Inferior parietal cortex (tissue), 1 donor: Measurements from ENCODE around the gene OR13C8.
"Not testable (repeated sequence)": the region's sequence is repeated elsewhere in the genome, so short reads cannot be mapped to it uniquely, and the experiment has no call there.

ENCODE experiments used
- DNase-seq: peaks from one replicate; pipeline ENCODE4 v3.0.0-alpha.2; 2016; ENCODE audit errors: extremely low spot score

Gene OR13C8

GRCh38 chr9:104568868-104569267 is at the start of gene OR13C8:
Gene OR13C8 (plus strand): TSS chr9:104569168. CDS start chr9:104569168, 0 bp downstream.
- no peak for DNase-seq

- DNase-seq, result not testable (repeated sequence)
Measured at GRCh38 chr9:104520241-104520640, 48.7 kb upstream of the OR13C8 start.

DNA sequence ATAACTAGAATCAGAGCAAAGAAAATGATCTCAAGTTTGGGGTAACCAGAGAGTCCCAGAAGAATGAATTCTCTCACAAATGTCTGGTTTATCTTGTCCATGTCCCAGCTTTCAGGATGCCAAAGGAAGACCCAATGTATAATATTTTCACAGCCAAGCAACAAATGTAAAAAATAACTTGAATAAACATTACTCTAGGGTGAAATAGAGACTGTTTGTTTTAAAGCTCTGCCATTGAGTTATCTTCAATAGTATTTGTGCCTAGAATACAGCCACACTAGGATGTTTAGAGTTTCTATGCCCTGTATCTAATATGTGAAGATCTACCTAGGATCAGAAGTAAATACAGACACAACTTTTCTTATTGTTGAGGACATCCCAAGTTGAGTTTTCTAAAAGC is 41.9 kb upstream of the OR13C8 start, which contains the start of gene OR13C4:
Gene OR13C4, minus strand, starts transcription at position 101 of the 400 bp plus-strand sequence. Its CDS starts 0 bp downstream, at position 101.
- DNase-seq, result no peak

DNA sequence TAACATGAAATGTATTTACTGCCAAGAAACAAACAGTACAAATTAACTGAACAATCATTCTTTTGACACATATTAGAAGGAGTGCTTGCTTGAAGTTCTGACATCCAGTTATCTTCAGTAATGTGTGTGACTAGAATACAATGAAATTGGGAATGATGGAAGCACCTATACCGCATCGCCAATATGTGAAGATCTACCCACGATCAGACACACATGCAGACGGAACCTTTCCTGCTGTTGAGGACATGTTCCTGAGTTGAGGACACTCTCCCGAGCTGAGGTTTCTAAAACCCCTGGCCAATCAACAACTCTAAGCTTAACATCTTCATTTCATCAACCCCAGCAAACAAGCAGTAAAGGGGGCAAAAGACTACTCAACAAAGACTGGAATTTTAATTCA is 32.2 kb upstream of the OR13C8 start, which contains the start of gene OR13C3:
Gene OR13C3, minus strand, starts transcription at position 101 of the 400 bp plus-strand sequence. CDS start 133 bp downstream, outside the sequence.
- no peak for DNase-seq

DNA sequence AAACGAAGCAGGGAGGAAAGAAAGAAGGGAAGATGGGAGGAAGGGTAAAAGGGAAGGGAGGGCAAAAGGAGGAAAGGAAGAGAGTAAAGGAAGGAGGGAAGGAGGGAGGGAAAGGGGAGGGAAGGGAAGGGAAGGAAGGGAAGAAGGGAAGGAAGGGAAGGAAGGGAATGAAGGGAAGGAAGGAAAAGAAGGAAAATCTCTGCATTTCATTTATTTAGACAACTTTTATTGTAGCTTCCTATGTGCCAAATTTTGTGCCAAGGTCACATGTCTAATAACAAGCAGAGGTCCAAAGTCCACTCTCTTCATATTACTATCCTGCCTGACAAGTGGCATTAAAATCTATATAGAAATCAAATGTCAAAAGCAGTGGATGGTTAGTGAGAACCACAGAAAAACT is 29.7 kb upstream of the OR13C8 start:
- DNase-seq, result no peak

- DNase-seq, result no peak
Measured at GRCh38 chr9:104544644-104545043, 24.3 kb upstream of the OR13C8 start.

- DNase-seq, result no peak
Measured at GRCh38 chr9:104553261-104553660, 15.7 kb upstream of the OR13C8 start.

DNA sequence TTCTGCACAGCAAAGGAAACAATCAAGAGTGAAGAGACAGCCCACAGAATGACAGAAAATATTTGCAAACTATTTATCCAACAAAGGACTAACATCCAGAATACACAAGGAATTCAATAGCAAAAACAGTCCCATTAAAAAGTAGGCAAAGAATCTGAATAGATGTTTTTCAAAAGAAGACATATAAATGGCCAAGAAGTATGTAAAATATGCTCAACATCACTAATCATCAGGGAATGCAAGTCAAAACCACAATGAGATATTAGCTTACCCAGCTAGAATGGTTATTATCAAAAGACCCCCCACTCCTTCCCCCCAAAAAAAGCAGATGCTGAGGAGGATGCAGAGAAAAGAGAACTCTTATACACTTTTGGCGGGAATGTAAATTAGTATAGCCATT is 13.4 kb upstream of the OR13C8 start:
- DNase-seq, result no peak

DNA sequence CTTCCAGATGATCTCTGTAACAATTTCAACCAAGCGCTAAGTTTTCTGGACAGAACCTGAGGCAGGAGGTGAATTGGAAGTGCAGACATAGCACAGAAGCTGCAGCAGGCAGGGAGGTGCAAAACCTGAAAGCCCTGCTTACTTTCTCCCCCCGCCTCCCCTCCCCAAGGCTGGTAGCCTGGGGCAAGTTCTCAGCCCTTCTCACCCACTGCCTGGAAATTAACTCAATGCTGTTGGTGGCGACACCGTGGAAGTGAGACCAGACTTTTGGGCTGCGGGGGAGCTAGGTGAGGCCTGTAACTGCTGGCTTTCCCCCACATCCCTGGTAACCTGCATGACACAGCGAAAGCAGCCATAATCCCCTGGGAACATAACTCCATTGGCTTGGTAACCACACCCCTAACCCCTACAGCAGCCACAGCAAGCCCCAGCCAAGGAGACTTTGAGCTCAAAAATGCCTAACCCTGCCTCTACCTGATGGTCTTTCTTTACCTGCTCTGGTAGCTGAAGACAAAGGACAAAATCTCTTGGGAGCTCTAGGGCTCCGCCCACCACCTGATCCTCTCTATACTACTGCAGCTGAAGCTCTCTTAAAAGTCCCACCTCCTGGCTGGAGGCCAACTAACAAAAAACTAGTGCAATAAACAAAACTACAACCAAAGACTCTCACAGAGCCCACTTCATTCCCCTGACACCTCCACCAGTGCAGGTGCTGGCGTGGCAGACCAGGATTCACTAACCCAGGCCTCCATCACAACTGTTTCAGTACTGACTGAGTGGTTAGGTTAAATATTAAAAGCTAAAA is 11.9 kb upstream of the OR13C8 start:
- DNase-seq, result no peak

- DNase-seq, result no peak
Measured at GRCh38 chr9:104564358-104564757, 4.6 kb upstream of the OR13C8 start.

- DNase-seq, result no peak
Measured at GRCh38 chr9:104572612-104573011, 3.6 kb downstream of the OR13C8 start.

DNA sequence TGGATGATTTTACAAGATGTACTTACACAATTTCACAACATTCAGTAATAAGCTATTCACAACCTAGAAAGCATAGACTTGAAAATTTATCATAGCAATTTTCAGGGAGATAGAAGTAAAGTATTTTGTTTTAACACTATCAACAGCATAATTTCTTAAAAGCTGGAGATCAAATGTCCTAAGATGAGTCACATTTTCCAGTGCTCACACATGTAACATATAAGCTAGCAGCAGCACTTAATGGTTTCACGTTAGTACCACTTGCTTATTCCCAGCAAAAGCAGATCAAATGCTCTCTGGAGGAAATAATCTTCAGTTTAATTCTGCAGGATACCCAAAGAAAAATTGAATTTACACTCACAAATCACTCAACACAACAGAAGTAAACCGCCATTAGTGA is 6.5 kb downstream of the OR13C8 start:
- no peak for DNase-seq

DNA sequence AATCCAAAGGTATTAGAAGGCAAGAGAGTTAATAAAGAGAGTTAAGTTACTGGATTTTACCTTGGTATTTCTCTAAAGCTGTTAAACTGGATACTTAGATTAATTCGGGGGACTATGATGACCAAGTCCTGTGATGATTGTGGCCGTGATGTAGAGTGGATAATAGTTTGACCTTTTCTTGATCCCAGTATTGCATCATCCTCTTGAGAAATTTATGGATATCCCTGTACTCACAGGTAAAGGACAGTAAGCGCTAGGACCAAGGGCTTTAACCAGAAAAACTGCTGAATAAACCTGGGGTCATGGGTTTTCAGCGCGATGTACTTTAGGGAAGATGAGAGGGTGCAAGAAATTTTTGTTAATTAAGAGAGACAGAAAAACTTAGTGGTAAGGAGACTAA is 8.3 kb downstream of the OR13C8 start:
- DNase-seq, result no peak

GRCh38 chr9:104580562-104580961 is 11.6 kb downstream of the OR13C8 start:
- DNase-seq, result no peak

- no peak for DNase-seq
Measured at GRCh38 chr9:104586496-104587180, 17.7 kb downstream of the OR13C8 start.

GRCh38 chr9:104589626-104590025 is 20.7 kb downstream of the OR13C8 start:
- DNase-seq, result no peak

- not testable (repeated sequence) for DNase-seq
Measured at GRCh38 chr9:104598749-104599148, 29.8 kb downstream of the OR13C8 start.

DNA sequence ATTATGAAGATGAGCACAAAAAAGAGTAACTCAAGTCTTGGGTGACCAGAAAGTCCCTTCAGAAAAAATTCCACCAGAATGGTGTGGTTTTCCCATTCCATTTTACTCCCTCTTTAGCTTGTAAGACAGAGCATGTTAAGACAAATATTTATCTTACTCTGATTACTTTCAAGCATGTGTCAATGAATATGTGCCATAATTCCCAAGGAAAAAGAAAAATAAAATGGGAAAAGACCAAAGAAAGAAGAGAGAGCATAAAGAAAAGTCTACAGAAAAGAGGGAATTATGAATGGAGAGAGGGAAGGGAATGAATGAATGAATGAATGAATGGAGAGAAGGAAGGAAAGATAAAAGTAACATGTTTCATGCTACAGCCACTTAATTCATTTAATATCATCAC is 30.3 kb downstream of the OR13C8 start, which contains the start of gene OR13C5:
Gene OR13C5, minus strand, starts transcription at position 101 of the 400 bp plus-strand sequence. Its CDS starts 0 bp downstream, at position 101.
- DNase-seq, result not testable (repeated sequence)

DNA sequence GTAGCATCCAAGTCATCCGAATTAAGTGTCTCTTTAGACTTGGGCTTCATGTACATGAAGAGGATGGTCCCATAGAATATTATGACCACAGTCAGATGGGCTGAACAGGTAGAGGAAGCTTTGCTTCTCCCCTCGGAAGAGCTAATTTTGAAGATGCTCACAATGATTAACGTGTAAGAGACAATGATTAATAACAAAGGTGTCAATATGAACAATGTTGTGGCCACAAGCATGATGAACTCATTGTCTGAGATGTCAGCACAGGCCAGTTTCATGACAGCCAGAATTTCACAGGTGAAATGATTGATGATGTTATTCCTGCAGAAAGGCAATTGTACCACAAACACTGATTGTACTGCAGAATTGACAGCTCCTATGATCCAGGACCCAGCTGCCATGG is 35.8 kb downstream of the OR13C8 start:
- no peak for DNase-seq

GRCh38 chr9:104605527-104605926 is 36.6 kb downstream of the OR13C8 start, which contains the start of gene OR13C2:
Gene OR13C2 (minus strand): TSS chr9:104605627. CDS start chr9:104605627, 0 bp downstream.
- DNase-seq, result not testable (repeated sequence)

GRCh38 chr9:104606152-104606551 is 37.2 kb downstream of the OR13C8 start:
- no peak for DNase-seq

- no peak for DNase-seq
Measured at GRCh38 chr9:104608336-104608735, 39.4 kb downstream of the OR13C8 start.

DNA sequence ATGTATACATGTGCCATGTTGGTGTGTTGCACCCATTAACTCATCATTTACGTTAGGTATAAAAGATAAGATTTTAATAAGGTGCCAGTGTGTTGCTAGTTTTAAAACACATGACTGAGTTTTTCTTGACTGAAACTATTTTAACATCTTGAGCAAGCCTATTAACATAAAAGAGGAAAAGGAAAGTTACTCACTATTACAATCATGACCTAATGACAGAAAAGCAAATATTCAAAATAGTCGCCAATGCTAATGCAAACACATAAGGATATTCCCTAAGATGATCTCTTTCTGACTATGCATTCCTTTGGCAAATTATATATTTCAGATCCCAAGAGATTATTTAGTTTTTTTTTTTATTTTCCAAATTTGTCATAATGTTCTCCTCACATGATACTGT is 42.2 kb downstream of the OR13C8 start:
- no peak for DNase-seq
